K562 (cell line): Measurements from ENCODE around the gene MPHOSPH8. TPM values are rescaled to one million over a fixed set of nuclear protein-coding genes. Genes with fewer than 3 reads are reported as not detected.
"Not testable (repeated sequence)": the region's sequence is repeated elsewhere in the genome, so short reads cannot be mapped to it uniquely, and the experiment has no call there.

Experiments
- ATAC-seq: fragments of 200-7000 bp; cut with Tn5 transposase; 3 replicates; pipeline ENCODE4 v1.9.1; 2020; ENCODE audit warnings: moderate library complexity
- BruUV-seq: library from RNA; stranded (reverse); fragments of 400-500 nt; replicated peaks from 2 replicates; lab custom pipeline; 2021; lab: Mats Ljungman, UMichigan
- CTCF ChIA-PET: fragments of 300-600 bp; formaldehyde crosslinking; extraction: SDS; loops from one replicate; lab custom pipeline; 2021; ENCODE audit warnings: low intra/inter-chr PET ratio; lab: Yijun Ruan, JAX
- POLR2A ChIA-PET: fragments of 300-600, 350-650 bp; sonication (Branson Sonifier 250); formaldehyde crosslinking; extraction: SDS; loops from one replicate; lab custom pipeline; 2021; ENCODE audit warnings: antibody characterized with exemption, inconsistent platforms; lab: Yijun Ruan, JAX
- DNase-seq, 4 experiments: peaks; one replicate each; pipeline versions ENCODE4 v3.0.0 to v3.0.0-alpha.2; 2011 to 2018; ENCODE audit warnings: low spot score in 3 of 4, mixed read lengths in 3 of 4; ENCODE audit errors: extremely low read depth in 1 of 4
- FAIRE-seq: peaks from 2 replicates; lab custom pipeline; 2011; peaks lifted over from hg19 to GRCh38; lab: Jason Lieb, UNC
- H2AFZ ChIP-seq: 2 replicates; pipeline ENCODE4 v1.6.0; 2011; ENCODE audit warnings: low read depth, low read length, control low read depth, inconsistent platforms
- H3K27ac ChIP-seq: fragments of 200-600 bp; 3 replicates; pipeline ENCODE4 v1.8.0; 2011; ENCODE audit warnings: low read depth, mild to moderate bottlenecking, control low read depth, inconsistent platforms, low read length, moderate library complexity, mixed read lengths; ENCODE audit errors: extremely low read depth
- H3K27me3 ChIP-seq, 2 experiments: fragments of 300-600 bp in 1 of 2; 2 replicates in 1 of 2; 3 replicates in 1 of 2; pipeline versions ENCODE4 v1.6.0 to v1.8.0; 2011; ENCODE audit warnings: inconsistent platforms in 2 of 2, low read length in 2 of 2, mild to moderate bottlenecking in 1 of 2, mixed read lengths in 1 of 2, moderate library complexity in 1 of 2; ENCODE audit not compliant: control insufficient read depth in 2 of 2, insufficient read depth in 2 of 2
- H3K36me3 ChIP-seq: fragments of 300-600 bp; 3 replicates; pipeline ENCODE4 v1.8.0; 2011; ENCODE audit warnings: mild to moderate bottlenecking, low read length, inconsistent platforms; ENCODE audit not compliant: control insufficient read depth, insufficient read depth
- H3K4me1 ChIP-seq, 2 experiments: fragments of 200-600 bp in 1 of 2; replicated peaks in 1 of 2; 2 replicates in 1 of 2; 3 replicates in 1 of 2; pipeline versions ENCODE4 v1.5.1 to v1.8.0; 2011; ENCODE audit warnings: inconsistent platforms in 2 of 2, low read length in 2 of 2, mild to moderate bottlenecking in 1 of 2, mixed read lengths in 1 of 2, moderate library complexity in 1 of 2; ENCODE audit not compliant: control insufficient read depth in 2 of 2, insufficient read depth in 2 of 2
- H3K4me2 ChIP-seq: 2 replicates; pipeline ENCODE4 v1.6.1; 2011; ENCODE audit warnings: low read length, control low read depth, inconsistent platforms, mixed read lengths; ENCODE audit not compliant: insufficient read depth
- H3K4me3 ChIP-seq: fragments of 200-600 bp; sonication (generic), shearing (Covaris generic); 2 replicates; pipeline ENCODE4 v1.5.1; 2016; ENCODE audit warnings: control low read depth, inconsistent platforms
- H3K79me2 ChIP-seq: fragments of 200-600 bp; 3 replicates; pipeline ENCODE4 v1.8.0; 2011; ENCODE audit warnings: low read length, inconsistent platforms; ENCODE audit not compliant: control insufficient read depth, insufficient read depth
- H3K9ac ChIP-seq, 2 experiments: 2 replicates each; pipeline versions ENCODE4 v1.6.0 to v1.6.1; 2011; ENCODE audit warnings: low read depth in 2 of 2, low read length in 2 of 2, control low read depth in 1 of 2, inconsistent platforms in 1 of 2, mild to moderate bottlenecking in 1 of 2, mixed read lengths in 1 of 2; ENCODE audit not compliant: insufficient read depth in 1 of 2
- H3K9me1 ChIP-seq: one replicate; pipeline ENCODE4 v1.6.0; 2011; ENCODE audit warnings: inconsistent platforms, mild to moderate bottlenecking, low read length, moderate library complexity; ENCODE audit not compliant: control insufficient read depth, insufficient read depth
- H3K9me3 ChIP-seq: replicated peaks from 2 replicates; pipeline ENCODE4 v1.5.1; 2011; ENCODE audit warnings: low read depth, low read length, inconsistent platforms; ENCODE audit not compliant: control insufficient read depth, insufficient read depth
- H4K20me1 ChIP-seq: replicated peaks from 2 replicates; pipeline ENCODE4 v1.6.1; 2011; ENCODE audit warnings: low read length, inconsistent platforms, mixed read lengths; ENCODE audit not compliant: control insufficient read depth, insufficient read depth
- WGBS: fragments of 100-300 bp; shearing (Covaris generic); methylation state at CpG from one replicate; pipeline ENCODE4 v1.1.6; 2016; ENCODE audit warnings: low coverage, mixed read lengths; ENCODE audit not compliant: insufficient coverage; ENCODE audit errors: missing lambda C conversion rate; 5-methylcytosine and 5-hydroxymethylcytosine counted together
- in situ Hi-C: fragments of 300-500 bp; cut with MboI; formaldehyde crosslinking; loops from 4 replicates; pipeline ENCODE4 v1.15.0; 2018; ENCODE audit warnings: inconsistent platforms, mixed read lengths
- intact Hi-C: fragments of 100-400 bp; cut with micrococcal nuclease; formaldehyde crosslinking; loops from 2 replicates; pipeline ENCODE4 v1.14.2; 2022
- polyA plus RNA-seq, 8 experiments: library from polyadenylated mRNA; depleted of rRNA in 4 of 8; stranded (reverse) in 5 of 8; unstranded in 3 of 8; fragments of >200 nt; fragmentation: Nextera tagmentation in 2 of 8; fragmentation: Illumina TruSeq in 1 of 8; extraction: Ambion mirVana in 2 of 8; extraction: Trizol in 1 of 8; gene quantifications; 2 replicates each; pipeline versions ENCODE4 v1.2.1 to v1.2.3, GENCODE V29; 2011 to 2014; ENCODE audit warnings: inconsistent platforms in 1 of 8, missing spikeins in 1 of 8
- total RNA-seq, 7 experiments: library from RNA; depleted of rRNA in 6 of 7; stranded (reverse); fragments of >200 nt in 6 of 7; fragmentation: Illumina TruSeq in 2 of 7; extraction: Trizol in 2 of 7; gene quantifications; 2 replicates each; pipeline versions ENCODE4 v1.2.1 to v1.2.3, GENCODE V29; 2011 to 2021; ENCODE audit warnings: low replicate concordance in 1 of 7

The MPHOSPH8 gene
- total and polyA plus RNA-seq, 9 of the 15 experiments (the other 6 are each of a cell fraction or from before 2014, with no cell fraction given), result 10.3 to 24.8 (median 16.6) TPM

- ATAC-seq, H3K79me2 ChIP-seq, H3K27ac ChIP-seq, H3K4me2 ChIP-seq, H3K9me1 ChIP-seq, POLR2A ChIA-PET, H2AFZ ChIP-seq, FAIRE-seq, BruUV-seq, H4K20me1 ChIP-seq, CTCF ChIA-PET, H3K4me3 ChIP-seq, intact Hi-C loops, H3K9me3 ChIP-seq, in situ Hi-C loops, H3K36me3 ChIP-seq, DNase-seq, H3K9ac ChIP-seq, H3K4me1 ChIP-seq, H3K27me3 ChIP-seq: not testable (repeated sequence)
- 100% methylated on average over 1 of the region's 1 CpG for WGBS
Measured at GRCh38 chr13:19709039-19709438, 75.6 kb downstream of the MPHOSPH8 start.

GRCh38 chr13:19709782-19710181 is 76.3 kb downstream of the MPHOSPH8 start:
- H3K4me3 ChIP-seq, CTCF ChIA-PET, H3K4me1 ChIP-seq, H3K27ac ChIP-seq, H3K9me3 ChIP-seq, FAIRE-seq, H2AFZ ChIP-seq, H3K4me2 ChIP-seq, H3K79me2 ChIP-seq, H4K20me1 ChIP-seq, H3K9me1 ChIP-seq, ATAC-seq, intact Hi-C loops, POLR2A ChIA-PET, H3K9ac ChIP-seq, H3K36me3 ChIP-seq, BruUV-seq, H3K27me3 ChIP-seq, DNase-seq, in situ Hi-C loops: not testable (repeated sequence)
